Measurements from ENCODE around the gene LRMDA. TPM values are rescaled to one million over a fixed set of nuclear protein-coding genes. Genes with fewer than 3 reads are reported as not detected.

LRMDA gene
- total and polyA plus RNA-seq, 10 of the 15 experiments (the other 5 are each of a cell fraction or from before 2014, with no cell fraction given) = 0.07 to 0.54 (median 0.29) TPM; not detected in 4

GRCh38 chr10:76230921-76231285 lies 799.5 kb downstream of the LRMDA start (continued):
- TF ChIP-seq, protein P1, sequence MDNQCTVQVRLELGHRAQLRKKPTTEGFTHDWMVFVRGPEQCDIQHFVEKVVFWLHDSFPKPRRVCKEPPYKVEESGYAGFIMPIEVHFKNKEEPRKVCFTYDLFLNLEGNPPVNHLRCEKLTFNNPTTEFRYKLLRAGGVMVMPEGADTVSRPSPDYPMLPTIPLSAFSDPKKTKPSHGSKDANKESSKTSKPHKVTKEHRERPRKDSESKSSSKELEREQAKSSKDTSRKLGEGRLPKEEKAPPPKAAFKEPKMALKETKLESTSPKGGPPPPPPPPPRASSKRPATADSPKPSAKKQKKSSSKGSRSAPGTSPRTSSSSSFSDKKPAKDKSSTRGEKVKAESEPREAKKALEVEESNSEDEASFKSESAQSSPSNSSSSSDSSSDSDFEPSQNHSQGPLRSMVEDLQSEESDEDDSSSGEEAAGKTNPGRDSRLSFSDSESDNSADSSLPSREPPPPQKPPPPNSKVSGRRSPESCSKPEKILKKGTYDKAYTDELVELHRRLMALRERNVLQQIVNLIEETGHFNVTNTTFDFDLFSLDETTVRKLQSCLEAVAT (IDR thresholded peaks at IDR 0.05) = no peak
- TF ChIP-seq LARP7 (IDR thresholded peaks at IDR 0.05) (no peak), USF2 (IDR thresholded peaks at IDR 0.05; ENCODE audit: borderline replicate concordance, low read depth, low read length) (no peak), REST (IDR thresholded peaks at IDR 0.05; ENCODE audit: low read depth, low read length) (no peak), ZNF217 (IDR thresholded peaks at IDR 0.05) (no peak), NFXL1 (IDR thresholded peaks at IDR 0.05; ENCODE audit: borderline replicate concordance) (no peak)

GRCh38 chr10:76231286-76231934 lies 800.0 kb downstream of the LRMDA start:
- in situ Hi-C loops (cut with MboI) (no loop called here), intact Hi-C loops (cut with micrococcal nuclease; ENCODE audit: unreplicated experiment) (no loop called here)
- CTCF ChIA-PET = no interaction called here
- RAD21 ChIA-PET (ENCODE audit: unreplicated experiment) = no interaction called here
- Histone ChIP-seq H3K4me1 (ENCODE audit: control insufficient read depth, insufficient read depth, low read length) (no peaks in the 10 kb centered on the region), H3K9ac (ENCODE audit: control insufficient read depth, insufficient read depth, low read length) (no peak overlapping the region), H3K27me3 (replicated peaks in 1 of 2; ENCODE audit: control insufficient read depth in 2 of 2, insufficient read depth in 2 of 2, low read length in 1 of 2) (no peaks in the 10 kb centered on the region), H3K36me3 (ENCODE audit: control insufficient read depth in 2 of 2, insufficient read depth in 2 of 2, low read length in 1 of 2) (no peaks in the 10 kb centered on the region), H3K4me3 (no peak overlapping the region), H4K20me1 (ENCODE audit: control insufficient read depth, insufficient read depth) (no peaks in the 10 kb centered on the region), H3K4me2 (ENCODE audit: control insufficient read depth, insufficient read depth) (no peak overlapping the region), H2AFZ (ENCODE audit: control insufficient read depth, low read depth, low read length) (no peak overlapping the region), H3K27ac (ENCODE audit: control insufficient read depth, insufficient read depth) (no peak overlapping the region), H3K9me3 (replicated peaks; ENCODE audit: control insufficient read depth, insufficient read depth, low read length) (no peaks in the 10 kb centered on the region), H3K79me2 (ENCODE audit: control insufficient read depth, insufficient read depth, low read length) (no peaks in the 10 kb centered on the region)
- TF ChIP-seq KDM1A (IDR thresholded peaks at IDR 0.05; ENCODE audit: borderline replicate concordance) = no peak
- ATAC-seq = no peak
- WGBS (ENCODE audit: insufficient coverage, insufficient replicate concordance, low lambda C conversion rate, missing lambda C conversion rate) = 0% methylated on average over 2 of the region's 2 CpGs
- SMC1A ChIA-PET (ENCODE audit: uncharacterized antibody, unreplicated experiment) = no interaction called here
- FAIRE-seq = no peak
- BruUV-seq (replicated peaks) = no TSS peak
- POLR2A ChIA-PET = no interaction called here
- no peak for DNase-seq (ENCODE audit: low read depth, low spot score)

Measured in GM12878 (cell line).